Amniotic stem cell (primary cell): ENCODE data around the gene SRD5A3.

Experiments used
- DNase-seq: peaks from one replicate; lab custom pipeline; 2025; lab: John Stamatoyannopoulos, UW

SRD5A3 gene

DNA sequence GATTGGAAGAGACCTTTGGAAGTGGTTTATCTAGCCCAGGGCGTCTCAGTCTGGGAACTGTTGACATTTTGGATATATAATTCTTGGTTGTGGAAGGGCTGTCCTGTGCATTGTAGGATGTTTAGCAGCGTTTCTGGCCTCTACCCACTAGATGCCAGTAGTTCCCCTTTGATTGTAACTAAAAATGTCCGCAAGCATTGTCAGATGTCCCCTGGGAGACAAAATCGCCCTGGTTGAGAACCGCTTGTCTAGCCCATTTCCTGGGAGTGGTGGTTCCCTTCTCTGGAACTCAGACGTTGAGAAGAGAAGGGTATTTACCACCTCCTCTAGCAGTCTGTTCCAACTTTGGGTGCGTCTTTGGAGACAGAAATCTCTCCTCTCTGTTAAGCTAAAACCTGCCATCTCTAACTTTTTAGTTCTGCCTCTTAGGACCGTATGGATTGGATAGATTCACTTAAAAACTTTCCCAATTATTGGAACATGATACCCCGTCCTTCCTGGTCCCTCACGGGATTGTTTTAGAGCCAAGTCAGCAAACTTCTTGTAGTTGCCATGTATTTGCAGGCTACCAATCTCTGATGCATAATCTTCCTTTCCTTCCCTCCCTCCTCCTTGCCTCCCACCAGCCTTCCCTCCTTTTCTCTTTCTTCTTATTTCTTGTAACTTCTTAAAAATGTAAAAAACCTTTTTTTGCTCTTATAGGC lies 63.6 kb downstream of the SRD5A3 start:
- no peak for DNase-seq

DNA sequence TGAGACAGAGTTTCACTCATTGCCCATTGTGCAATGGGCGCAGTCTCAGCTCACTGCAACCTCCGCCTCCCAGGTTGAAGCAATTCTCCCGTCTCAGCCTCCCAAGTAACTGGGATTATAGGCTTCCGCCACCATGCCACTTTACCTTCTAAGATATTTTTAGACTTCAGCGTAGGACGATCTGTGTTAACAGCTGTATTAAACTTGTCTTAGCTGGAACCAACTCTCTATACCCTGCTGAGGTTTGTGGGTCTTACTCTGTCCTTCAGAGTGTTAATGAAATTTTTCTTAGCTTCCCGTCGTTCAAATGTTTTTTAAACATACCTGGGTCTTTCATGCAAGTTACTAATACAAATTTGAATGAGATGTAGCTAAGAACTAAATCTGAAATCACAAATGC lies 64.4 kb downstream of the SRD5A3 start:
- no peak for DNase-seq

DNA sequence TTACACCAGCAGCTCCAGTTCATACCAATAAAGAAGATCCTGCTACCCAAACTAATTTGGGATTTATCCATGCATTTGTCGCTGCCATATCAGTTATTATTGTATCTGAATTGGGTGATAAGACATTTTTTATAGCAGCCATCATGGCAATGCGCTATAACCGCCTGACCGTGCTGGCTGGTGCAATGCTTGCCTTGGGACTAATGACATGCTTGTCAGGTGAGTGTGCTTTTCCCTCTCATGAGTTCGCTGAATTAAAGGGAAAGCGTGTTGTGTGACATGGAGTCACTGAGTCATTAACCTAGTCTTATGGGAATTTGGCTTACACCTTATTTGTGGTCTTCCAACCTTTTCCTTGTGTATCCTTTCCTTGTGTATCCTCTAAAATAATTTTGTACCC lies 65.6 kb downstream of the SRD5A3 start:
- DNase-seq: no peak

DNA sequence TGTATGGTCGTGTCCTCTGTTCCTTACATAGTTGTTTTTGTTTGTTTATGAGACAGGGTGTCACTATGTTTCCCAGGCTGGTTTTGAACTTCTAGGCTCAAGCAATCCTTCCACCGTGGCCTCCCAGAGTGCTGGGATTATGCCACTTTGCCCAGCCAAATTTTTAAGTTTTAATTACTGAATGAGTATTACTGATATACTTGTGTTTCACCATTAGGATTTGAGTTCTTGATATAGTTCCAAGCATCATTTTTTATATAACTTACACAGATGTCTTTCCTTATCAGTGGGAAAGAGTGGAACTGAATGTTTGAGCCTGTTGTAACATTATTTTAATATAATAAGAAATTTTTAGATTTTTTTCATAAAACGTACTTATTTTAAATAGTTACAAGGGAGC lies 70.1 kb downstream of the SRD5A3 start:
- no peak for DNase-seq
